RWPE2 (cell line): ENCODE measurements around the gene MSL3B.

Source experiments
- ATAC-seq: fragments of 200-7000 bp; cut with Tn5 transposase; 3 replicates; pipeline ENCODE4 v1.9.1; 2021; ENCODE audit warnings: low read depth
- DNase-seq: peaks from one replicate; pipeline ENCODE4 v3.0.0-alpha.2; 2020; ENCODE audit warnings: low spot score
- H3K27ac ChIP-seq: fragments of 450-650 bp; 2 replicates; pipeline ENCODE4 v1.5.1; 2017; ENCODE audit warnings: mild to moderate bottlenecking; ENCODE audit not compliant: poor library complexity, severe bottlenecking
- H3K27me3 ChIP-seq: fragments of 250-450 bp; sonication (Bioruptor Pico); 2 replicates; pipeline ENCODE4 v1.5.1; 2021; ENCODE audit warnings: mild to moderate bottlenecking, moderate library complexity; ENCODE audit not compliant: insufficient read depth, poor library complexity, severe bottlenecking
- H3K36me3 ChIP-seq: fragments of 250-450 bp; sonication (Bioruptor Pico); 2 replicates; pipeline ENCODE4 v1.5.1; 2020; ENCODE audit warnings: low read depth, mild to moderate bottlenecking, moderate library complexity
- H3K4me1 ChIP-seq: fragments of 250-450 bp; sonication (Bioruptor Pico); 2 replicates; pipeline ENCODE4 v1.5.1; 2021; ENCODE audit warnings: mild to moderate bottlenecking, moderate library complexity; ENCODE audit not compliant: insufficient read depth, poor library complexity, severe bottlenecking
- H3K4me3 ChIP-seq: fragments of 250-450 bp; sonication (Bioruptor Pico); 2 replicates; pipeline ENCODE4 v1.5.1; 2021; ENCODE audit warnings: mild to moderate bottlenecking, moderate library complexity; ENCODE audit not compliant: severe bottlenecking
- H3K9me3 ChIP-seq: fragments of 250-450 bp; sonication (Bioruptor Pico); 2 replicates; pipeline ENCODE4 v1.5.1; 2021; ENCODE audit warnings: mild to moderate bottlenecking, moderate library complexity; ENCODE audit not compliant: severe bottlenecking
- CTCF ChIP-seq: fragments of 450-650 bp; IDR thresholded peaks from one replicate; pipeline ENCODE4 v1.5.1; 2017; ENCODE audit warnings: mild to moderate bottlenecking, moderate library complexity; ENCODE audit not compliant: poor library complexity, severe bottlenecking

Gene MSL3B

GRCh38 chr2:233846387-233847247 lies 21.6 kb downstream of the MSL3B start:
- Histone ChIP-seq H3K27me3 (no peaks in the 10 kb centered on the region), H3K27ac (no peak overlapping the region), H3K4me3 (no peak overlapping the region), H3K9me3 (no peaks in the 10 kb centered on the region), H3K4me1 (peaks cover 5% of the 10 kb centered on the region), H3K36me3 (peaks cover 100% of the 10 kb centered on the region)
- no peak for TF ChIP-seq CTCF
- no peak for DNase-seq
- no peak for ATAC-seq

- Histone ChIP-seq H3K9me3 (no peaks in the 10 kb centered on the region), H3K4me1 (no peaks in the 10 kb centered on the region), H3K4me3 (no peak overlapping the region), H3K27ac (no peak overlapping the region), H3K36me3 (peaks cover 100% of the 10 kb centered on the region), H3K27me3 (no peaks in the 10 kb centered on the region)
- TF ChIP-seq CTCF: no peak
- no peak for ATAC-seq
- DNase-seq: no peak
Measured at GRCh38 chr2:233845301-233846060, 22.7 kb downstream of the MSL3B start.

GRCh38 chr2:233844836-233845235 lies 23.4 kb downstream of the MSL3B start:
- Histone ChIP-seq H3K27me3 (no peaks in the 10 kb centered on the region), H3K36me3 (peaks cover 100% of the 10 kb centered on the region), H3K4me3 (no peak overlapping the region), H3K27ac (no peak overlapping the region), H3K4me1 (no peaks in the 10 kb centered on the region), H3K9me3 (no peaks in the 10 kb centered on the region)
- DNase-seq: no peak
- no peak for TF ChIP-seq CTCF
- no peak for ATAC-seq

GRCh38 chr2:233844064-233844807 lies 23.9 kb downstream of the MSL3B start:
- H3K36me3 ChIP-seq: peaks cover 100% of the 10 kb centered on the region

More at GRCh38 chr2:233844064-233844807, 23.9 kb downstream of the MSL3B start:
- Histone ChIP-seq H3K27ac (no peak overlapping the region), H3K4me1 (no peaks in the 10 kb centered on the region), H3K9me3 (no peaks in the 10 kb centered on the region), H3K4me3 (no peak overlapping the region), H3K27me3 (no peaks in the 10 kb centered on the region)
- no peak for ATAC-seq
- TF ChIP-seq CTCF: no peak
- no peak for DNase-seq
